OCI-LY1 (cell line): ENCODE data around the gene TMEM256.

ENCODE experiments used
- H2AFZ ChIP-seq: fragments of 200-600 bp; sonication (generic), shearing (Covaris generic); 2 replicates; pipeline ENCODE4 v1.6.0; 2014; ENCODE audit warnings: antibody characterized with exemption, mild to moderate bottlenecking, low read length
- H3F3A ChIP-seq: fragments of 200-600 bp; sonication (generic), shearing (Covaris generic); 2 replicates; pipeline ENCODE4 v1.6.0; 2014; ENCODE audit warnings: mild to moderate bottlenecking, antibody characterized with exemption, low read length, moderate library complexity; ENCODE audit not compliant: insufficient read depth
- H3K27ac ChIP-seq: fragments of 200-600 bp; sonication (generic); 2 replicates; pipeline ENCODE4 v1.5.1; 2014; ENCODE audit warnings: low read length, mixed run types, mild to moderate bottlenecking, low read depth; ENCODE audit not compliant: poor library complexity, severe bottlenecking
- H3K27me3 ChIP-seq: fragments of 200-600 bp; sonication (generic); 2 replicates; pipeline ENCODE4 v1.6.0; 2014; ENCODE audit warnings: antibody characterized with exemption, mild to moderate bottlenecking, low read length, moderate library complexity; ENCODE audit not compliant: insufficient read depth
- H3K36me3 ChIP-seq: fragments of 200-600 bp; sonication (generic); 2 replicates; pipeline ENCODE4 v1.6.1; 2014; ENCODE audit warnings: mild to moderate bottlenecking, antibody characterized with exemption, low read length, moderate library complexity, mixed read lengths; ENCODE audit not compliant: insufficient read depth
- H3K4me1 ChIP-seq: fragments of 200-600 bp; sonication (generic); 2 replicates; pipeline ENCODE4 v1.5.1; 2014; ENCODE audit warnings: mild to moderate bottlenecking, low read length, moderate library complexity; ENCODE audit not compliant: insufficient read depth, severe bottlenecking
- H3K4me2 ChIP-seq: fragments of 200-600 bp; sonication (generic), shearing (Covaris generic); 2 replicates; pipeline ENCODE4 v1.6.1; 2014; ENCODE audit warnings: low read length
- H3K4me3 ChIP-seq: fragments of 200-600 bp; sonication (generic); 2 replicates; pipeline ENCODE4 v1.5.1; 2014; ENCODE audit warnings: low read length, low read depth, mild to moderate bottlenecking, mixed read lengths; ENCODE audit not compliant: poor library complexity, severe bottlenecking
- H3K79me2 ChIP-seq: fragments of 200-600 bp; shearing (Covaris generic); 2 replicates; pipeline ENCODE4 v1.6.1; 2016; ENCODE audit warnings: mixed run types, low read length, mixed read lengths; ENCODE audit not compliant: insufficient read depth
- H3K9ac ChIP-seq: fragments of 200-600 bp; sonication (generic), shearing (Covaris generic); 2 replicates; pipeline ENCODE4 v1.6.1; 2014; ENCODE audit warnings: mild to moderate bottlenecking, low read length, mixed read lengths
- H3K9me2 ChIP-seq: fragments of 200-600 bp; sonication (generic), shearing (Covaris generic); 2 replicates; pipeline ENCODE4 v1.6.1; 2014; ENCODE audit warnings: low read depth, mild to moderate bottlenecking, low read length, mixed read lengths
- H3K9me3 ChIP-seq: fragments of 200-600 bp; shearing (Covaris generic); 2 replicates; pipeline ENCODE4 v1.6.1; 2014; ENCODE audit warnings: low read length, mixed read lengths
- H4K20me1 ChIP-seq: fragments of 200-600 bp; sonication (generic), shearing (Covaris generic); 2 replicates; pipeline ENCODE4 v1.6.0; 2016; ENCODE audit warnings: mild to moderate bottlenecking, low read length; ENCODE audit not compliant: insufficient read depth
- CTCF ChIP-seq: fragments of 200-600 bp; sonication (generic), shearing (Covaris generic); IDR thresholded peaks from 2 replicates; pipeline ENCODE4 v1.5.1; 2017; ENCODE audit warnings: mild to moderate bottlenecking, antibody characterized with exemption, low read length, moderate library complexity, mixed read lengths
- EZH2 ChIP-seq: fragments of 200-600 bp; sonication (generic), shearing (Covaris generic); IDR thresholded peaks from 2 replicates; pipeline ENCODE4 v1.8.0; 2017; ENCODE audit warnings: borderline replicate concordance, mixed run types, mild to moderate bottlenecking, antibody characterized with exemption, low read length, moderate library complexity, mixed read lengths

TMEM256 gene

GRCh38 chr17:7407082-7407481 lies 3.2 kb upstream of the TMEM256 start:
- Histone ChIP-seq H3K9me2 (no peaks in the 10 kb centered on the region), H3K36me3 (no peaks in the 10 kb centered on the region), H2AFZ (no peak overlapping the region), H3K4me2 (no peak overlapping the region), H3K79me2 (no peaks in the 10 kb centered on the region), H3K4me1 (peaks cover 15% of the 10 kb centered on the region), H3F3A (0 out of 2 replicates have a peak, but pooled peaks cover 3% of the 10 kb centered on the region), H3K27ac (no peak overlapping the region), H3K9me3 (no peaks in the 10 kb centered on the region), H3K9ac (no peak overlapping the region), H4K20me1 (no peaks in the 10 kb centered on the region), H3K4me3 (no peak overlapping the region), H3K27me3 (peaks cover 9% of the 10 kb centered on the region)
- TF ChIP-seq CTCF (no peak), EZH2 (no peak)

GRCh38 chr17:7406235-7406825 lies 2.4 kb upstream of the TMEM256 start:
- TF ChIP-seq EZH2 (no peak), CTCF (no peak)
- Histone ChIP-seq H3K9ac (no peak overlapping the region), H3K9me3 (no peaks in the 10 kb centered on the region), H3K27ac (no peak overlapping the region), H3K36me3 (no peaks in the 10 kb centered on the region), H4K20me1 (no peaks in the 10 kb centered on the region), H3K4me1 (peaks cover 15% of the 10 kb centered on the region), H3K4me2 (no peak overlapping the region), H2AFZ (no peak overlapping the region), H3F3A (0 out of 2 replicates have a peak, but pooled peaks cover 3% of the 10 kb centered on the region), H3K27me3 (peaks cover 9% of the 10 kb centered on the region), H3K4me3 (no peak overlapping the region), H3K9me2 (no peaks in the 10 kb centered on the region), H3K79me2 (no peaks in the 10 kb centered on the region)

GRCh38 chr17:7405350-7406234 lies 1.7 kb upstream of the TMEM256 start:
- Histone ChIP-seq H4K20me1 (no peaks in the 10 kb centered on the region), H3K4me1 (peaks cover 15% of the 10 kb centered on the region), H3K79me2 (no peaks in the 10 kb centered on the region), H3K9me3 (no peaks in the 10 kb centered on the region), H3K9me2 (no peaks in the 10 kb centered on the region), H3K27ac (no peak overlapping the region), H3K4me2 (peak overlapping the region; percentile 65), H2AFZ (no peak overlapping the region), H3K36me3 (no peaks in the 10 kb centered on the region), H3K9ac (no peak overlapping the region; the same call in 1 of the 2 replicates), H3F3A (0 out of 2 replicates have a peak, but pooled peaks cover 3% of the 10 kb centered on the region), H3K4me3 (peak overlapping the region; percentile 77), H3K27me3 (peaks cover 9% of the 10 kb centered on the region)
- no peak for TF ChIP-seq EZH2
- no peak for TF ChIP-seq CTCF
